Nucleus accumbens (tissue), 56 donors: ENCODE results near the gene SMG9.

ENCODE experiments used
- DNase-seq, 56 donors: peaks; one replicate each; lab custom pipeline; 2025; lab: John Stamatoyannopoulos, UW

Gene SMG9

GRCh38 chr19:43726736-43727592 is 27.8 kb downstream of the SMG9 start:
- DNase-seq: peak in 7 of 56 donors; percentile 3 to 31 (median 9)

DNA sequence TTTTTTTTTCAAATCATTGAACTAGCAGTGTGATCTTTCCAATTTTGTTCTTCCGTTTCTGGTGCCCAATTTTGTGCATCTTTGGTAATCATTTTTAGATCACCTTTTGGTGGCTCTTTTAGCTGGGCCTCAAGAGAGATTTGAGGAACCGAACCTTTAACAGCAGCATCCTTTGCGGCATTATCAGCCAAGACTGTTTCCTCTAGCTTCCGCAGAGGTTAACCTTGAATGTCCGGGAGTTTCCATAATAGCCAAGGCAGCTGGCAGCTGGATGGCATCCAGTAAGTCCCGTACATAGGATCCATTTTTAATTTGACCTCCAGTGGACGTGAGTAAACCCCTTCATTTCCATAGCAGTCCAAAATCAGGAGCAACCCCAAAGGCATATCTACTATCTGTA is 29.3 kb downstream of the SMG9 start:
- DNase-seq: no peak

GRCh38 chr19:43724896-43725295 is 29.9 kb downstream of the SMG9 start:
- DNase-seq: no peak

DNA sequence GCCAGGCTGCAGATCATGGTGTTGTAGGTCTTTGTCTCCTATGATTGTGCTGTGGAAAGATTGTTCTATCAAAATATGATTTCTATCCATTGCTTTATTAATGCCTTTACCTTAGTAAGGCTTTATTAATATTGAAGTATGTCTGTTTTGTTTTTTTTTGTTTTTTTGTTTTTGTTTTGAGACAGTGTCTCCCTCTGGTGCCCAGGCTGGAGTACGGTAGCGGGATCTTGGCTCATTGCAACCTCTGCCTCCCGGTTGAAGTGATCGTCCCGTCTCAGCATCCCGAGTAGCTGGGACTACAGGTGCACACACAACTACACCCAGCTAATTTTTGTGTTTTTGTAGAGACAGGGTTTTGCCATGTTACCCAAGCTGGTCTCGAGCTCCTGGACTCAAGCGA is 31.2 kb downstream of the SMG9 start:
- no peak for DNase-seq

DNA sequence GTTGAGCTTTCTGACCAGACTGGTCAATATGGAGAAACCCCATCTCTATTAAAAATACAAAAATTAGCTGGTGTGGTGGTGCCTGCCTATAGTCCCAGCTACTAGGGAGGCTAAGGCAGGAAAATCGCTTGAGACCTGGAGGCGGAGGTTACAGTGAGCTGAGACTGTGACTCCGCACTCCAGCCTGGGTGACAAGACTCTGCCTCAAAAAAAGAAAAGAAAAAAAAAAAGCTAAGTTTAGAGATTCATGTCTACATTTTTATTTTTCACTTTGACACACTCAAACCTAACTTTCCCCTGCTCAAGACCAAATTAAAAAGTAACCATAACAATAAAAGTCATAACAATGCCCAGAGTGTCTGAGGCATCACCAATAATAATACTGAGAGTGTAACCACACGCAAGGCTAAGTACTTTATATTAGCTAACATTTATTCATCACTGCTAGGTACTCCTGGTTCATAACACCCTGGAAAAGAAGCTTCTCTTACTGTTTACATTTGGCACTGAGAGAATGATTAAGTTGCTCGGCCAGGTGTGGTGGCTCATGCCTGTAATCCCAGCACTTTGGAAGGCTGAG is 33.2 kb downstream of the SMG9 start:
- no peak for DNase-seq

DNA sequence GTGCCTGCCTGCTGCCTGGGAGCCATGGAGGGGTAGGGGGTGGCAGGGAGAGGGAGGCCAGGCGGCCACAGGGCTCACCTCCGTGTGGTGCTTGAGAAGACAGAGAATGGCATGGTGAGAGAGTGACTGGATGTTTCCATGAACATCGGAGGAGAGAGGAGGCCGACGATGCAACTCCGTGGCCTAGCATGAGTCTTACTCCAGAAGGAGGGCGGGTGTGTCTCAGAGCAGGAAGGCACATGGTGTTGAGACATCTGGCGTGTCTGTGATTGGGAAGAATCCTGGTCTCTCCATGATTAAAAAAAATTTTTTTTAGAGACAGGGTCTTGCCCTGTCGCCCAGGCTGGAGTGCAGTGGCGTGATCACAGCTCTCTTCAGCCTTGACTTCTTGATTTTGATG is 33.8 kb downstream of the SMG9 start:
- DNase-seq: no peak

- no peak for DNase-seq
These were observed 34.8 kb downstream of the SMG9 start for GRCh38 chr19:43719918-43720317.

DNA sequence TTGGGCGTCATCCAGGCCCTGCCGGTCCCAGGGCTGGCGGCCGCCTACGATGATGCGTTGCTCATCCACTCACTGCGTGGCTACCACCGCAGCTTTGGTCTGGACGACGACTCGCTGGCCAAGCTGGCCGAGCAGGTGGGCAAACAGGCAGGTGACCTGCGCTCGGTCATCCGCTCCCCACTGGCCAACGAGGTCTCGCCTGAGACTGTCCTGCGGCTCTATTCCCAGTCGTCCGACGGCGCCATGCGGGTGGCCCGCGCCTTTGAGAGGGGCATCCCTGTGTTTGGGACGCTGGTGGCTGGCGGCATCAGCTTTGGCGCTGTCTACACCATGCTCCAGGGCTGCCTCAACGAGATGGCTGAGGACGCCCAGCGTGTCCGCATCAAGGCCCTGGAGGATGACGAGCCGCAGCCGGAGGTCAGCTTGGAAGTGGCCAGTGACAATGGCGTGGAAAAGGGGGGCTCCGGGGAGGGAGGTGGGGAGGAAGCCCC is 35.3 kb downstream of the SMG9 start:
- DNase-seq: no peak

- DNase-seq: no peak
These were observed 36.0 kb downstream of the SMG9 start for GRCh38 chr19:43718627-43719377.

GRCh38 chr19:43715776-43716175 is 39.0 kb downstream of the SMG9 start, which contains the start of gene IRGC:
Gene IRGC (plus strand): TSS chr19:43716076. CDS start chr19:43718559, 2,483 bp downstream.
- no peak for DNase-seq

DNA sequence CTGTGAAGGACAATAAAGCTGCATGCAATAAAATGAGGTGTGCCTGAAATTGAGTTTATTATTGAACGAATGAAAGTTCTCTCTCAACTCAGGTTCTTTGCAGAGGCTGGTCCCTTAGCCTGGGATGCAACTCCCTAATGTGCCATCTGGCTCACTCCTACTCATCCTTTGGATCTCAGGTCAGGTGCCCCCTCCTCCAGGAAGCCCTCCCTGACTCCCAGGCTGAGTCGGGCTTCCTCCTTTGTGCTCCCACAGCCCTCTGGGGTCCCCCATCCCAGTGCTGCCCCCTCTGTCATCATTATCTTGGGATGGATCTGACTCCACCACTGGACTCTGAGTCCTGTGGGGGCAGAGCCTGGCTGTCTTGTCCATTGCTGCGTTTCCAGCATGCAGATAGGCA is 41.6 kb downstream of the SMG9 start:
- DNase-seq: no peak

DNA sequence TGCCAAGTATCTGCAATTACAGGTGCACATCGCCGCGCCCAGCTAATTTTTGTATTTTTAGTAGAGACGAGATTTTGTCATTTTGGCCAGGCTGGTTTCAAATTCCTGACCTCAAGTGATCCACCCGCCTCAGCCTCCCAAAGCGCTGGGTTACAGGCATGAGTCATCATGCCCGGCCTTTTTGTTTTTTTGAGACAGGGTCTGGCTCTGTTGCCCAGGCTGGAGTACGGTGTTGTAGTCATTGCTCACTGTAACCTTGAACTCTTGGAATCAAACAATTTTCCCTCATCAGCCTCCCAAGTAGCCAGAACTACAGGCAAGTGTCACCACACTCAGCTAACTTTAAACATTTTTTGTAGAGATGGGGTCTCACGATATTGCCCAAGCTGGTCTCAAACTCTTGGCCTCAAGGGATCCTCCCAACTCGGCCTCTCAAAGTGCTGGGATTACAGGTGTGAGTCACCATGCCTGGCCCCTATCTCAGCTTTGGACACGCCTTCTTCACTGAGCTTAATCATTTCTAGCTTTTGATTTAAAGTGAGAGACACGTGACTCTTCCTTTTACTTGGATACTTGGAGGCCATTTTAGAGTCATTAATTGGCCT is 42.9 kb downstream of the SMG9 start:
- no peak for DNase-seq

- no peak for DNase-seq
These were observed 46.0 kb downstream of the SMG9 start for GRCh38 chr19:43708716-43709115.

GRCh38 chr19:43707158-43707712 is 47.5 kb downstream of the SMG9 start:
- DNase-seq: no peak

DNA sequence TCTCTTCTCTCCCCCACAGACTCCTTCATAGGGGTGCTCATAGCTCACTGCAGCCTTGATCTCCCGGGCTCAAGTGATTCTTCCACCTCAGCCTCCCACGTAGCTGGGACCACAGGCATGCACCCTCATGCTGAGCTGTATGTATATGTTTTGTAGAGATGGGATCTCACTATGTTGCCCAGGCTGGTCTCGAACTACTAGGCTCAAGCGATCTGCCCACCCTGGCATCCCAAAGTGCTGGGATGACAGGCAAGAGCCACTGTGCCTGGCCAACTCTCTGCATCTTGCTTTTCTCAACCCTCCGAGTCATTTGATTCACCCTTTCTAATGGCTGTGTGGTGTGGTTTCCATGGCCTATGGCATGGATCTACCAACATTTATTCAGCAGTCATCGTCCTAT is 49.0 kb downstream of the SMG9 start:
- DNase-seq: no peak

DNA sequence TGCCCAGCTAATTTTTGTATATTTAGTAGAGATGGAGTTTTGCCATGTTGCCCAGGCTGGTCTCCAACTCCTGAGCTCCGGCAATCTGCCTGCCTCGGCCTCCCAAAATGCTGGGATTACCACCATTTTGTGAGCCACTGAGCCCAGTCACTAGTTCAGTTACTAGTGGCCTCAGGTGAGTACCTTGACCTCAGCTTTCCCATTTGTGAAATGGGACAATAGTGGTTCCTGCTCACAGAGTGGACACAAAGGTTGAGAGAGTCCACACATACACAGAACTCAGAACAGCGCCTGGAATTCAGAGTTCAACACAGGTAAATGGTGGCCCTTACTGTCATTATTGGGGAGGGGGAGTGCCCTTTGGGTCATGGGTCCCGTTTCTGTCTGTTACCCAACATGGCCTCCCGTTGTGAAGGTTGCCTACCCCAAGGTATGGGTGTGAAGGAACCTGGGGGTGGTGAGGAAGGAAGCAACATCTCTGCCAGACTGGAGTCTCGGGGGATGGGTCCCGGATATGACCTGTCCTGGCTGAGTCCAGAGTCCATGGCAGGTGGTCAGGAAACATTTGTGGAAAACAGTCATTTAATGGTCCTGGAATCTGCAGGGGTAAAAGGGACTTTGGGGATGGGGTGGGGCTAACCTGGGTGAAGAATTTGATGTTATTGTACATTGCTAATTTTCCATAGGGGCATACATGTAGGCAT is 50.6 kb downstream of the SMG9 start:
- no peak for DNase-seq

GRCh38 chr19:43700395-43701000 is 54.3 kb downstream of the SMG9 start:
- peak in 27 of 56 donors; percentile 2 to 51 (median 12) for DNase-seq

DNA sequence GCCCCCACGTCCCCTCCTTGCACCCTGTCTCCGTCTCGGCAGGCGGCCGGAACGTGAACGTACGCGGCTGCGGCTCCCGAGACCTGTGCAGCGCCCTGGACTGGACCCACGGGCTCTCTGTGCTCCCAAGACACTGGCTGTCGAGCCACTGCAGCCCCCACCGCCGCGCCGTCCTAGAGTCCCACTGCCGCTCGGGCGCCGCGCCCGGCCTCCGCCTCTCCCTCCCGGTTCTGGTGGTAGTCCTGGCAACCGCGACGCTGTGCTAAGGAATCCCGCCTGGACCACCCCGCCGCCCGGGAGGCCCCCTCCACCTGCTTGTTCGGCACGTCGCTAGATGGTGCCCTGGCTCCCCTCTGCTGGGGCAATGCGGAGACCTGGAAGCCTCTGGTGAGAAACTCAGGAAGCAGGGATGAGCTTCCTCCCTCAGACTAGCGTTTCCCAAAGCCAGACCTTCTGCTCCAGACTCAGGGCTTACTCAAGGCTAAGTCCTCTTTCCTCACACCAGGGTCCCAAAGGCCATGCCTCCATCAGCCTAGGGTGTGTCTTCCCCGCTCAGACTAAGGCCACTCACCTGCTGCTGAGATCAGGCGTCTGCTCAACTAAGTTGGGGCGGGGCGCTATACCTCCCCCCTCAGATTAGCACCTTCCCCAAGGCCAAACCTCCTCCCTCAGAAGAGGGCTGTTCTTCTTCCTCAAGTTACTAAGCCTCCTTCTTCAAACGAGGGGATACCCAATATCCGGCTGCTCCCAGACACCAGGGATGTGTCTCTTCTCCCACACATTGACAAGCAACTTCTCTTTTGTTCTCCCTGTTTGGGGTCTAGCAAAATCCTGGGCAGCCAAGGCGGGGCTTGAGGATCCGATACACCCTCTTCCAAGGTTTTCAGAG is 55.0 kb downstream of the SMG9 start:
- DNase-seq: peak in 36 of 56 donors; percentile 4 to 69 (median 24)
